HG03342 (cell line): ENCODE measurements around the gene ARHGAP24.
A peak's percentile ranks its signal among the peaks of the same experiment; 100 is the strongest.
"Not testable (repeated sequence)": the region's sequence is repeated elsewhere in the genome, so short reads cannot be mapped to it uniquely, and the experiment has no call there.

ENCODE experiments used
- ATAC-seq: cut with Tn5 transposase; IDR thresholded peaks from one replicate; pipeline ENCODE4 v1.9.1; 2021; ENCODE audit warnings: mild to moderate bottlenecking, moderate library complexity; ENCODE audit not compliant: unreplicated experiment

The ARHGAP24 gene

DNA sequence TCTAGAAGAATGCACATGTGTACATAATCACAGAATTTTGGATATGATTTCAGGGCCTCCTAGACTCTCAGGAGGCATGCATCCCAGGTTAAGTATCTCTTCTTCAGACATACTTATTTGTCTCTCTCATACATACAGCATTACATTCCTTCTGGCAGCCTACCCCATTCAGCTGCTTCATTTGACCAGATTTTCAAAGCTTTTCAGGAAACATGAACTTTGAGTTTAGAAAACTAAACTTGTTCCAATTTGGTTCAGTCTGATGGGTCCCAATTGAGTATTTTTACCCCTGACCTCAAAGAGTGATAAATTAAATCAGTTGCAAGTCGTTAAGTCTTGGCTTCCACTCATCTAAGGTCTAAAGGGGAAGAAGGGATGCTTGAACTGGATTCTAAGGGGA lies 330.9 kb downstream of the ARHGAP24 start:
- ATAC-seq: no peak

DNA sequence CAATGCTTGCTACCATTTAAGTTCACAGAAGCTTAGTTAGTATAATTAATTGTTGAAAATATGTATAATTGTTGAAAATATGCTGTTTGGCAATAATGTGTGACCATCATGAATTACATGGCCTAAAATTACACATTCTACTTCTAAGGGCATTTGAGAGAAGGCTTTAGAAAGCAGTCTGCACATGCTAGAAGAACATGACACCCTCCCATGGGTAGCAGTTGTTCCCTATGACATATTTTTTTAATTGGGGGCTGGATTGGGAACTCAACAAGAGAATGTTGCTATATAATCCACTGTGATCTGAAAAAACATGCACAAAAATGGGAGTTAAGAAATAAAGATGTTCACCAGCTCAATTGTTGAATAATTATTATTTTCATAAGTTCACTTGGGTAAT lies 331.4 kb downstream of the ARHGAP24 start:
- no peak for ATAC-seq

DNA sequence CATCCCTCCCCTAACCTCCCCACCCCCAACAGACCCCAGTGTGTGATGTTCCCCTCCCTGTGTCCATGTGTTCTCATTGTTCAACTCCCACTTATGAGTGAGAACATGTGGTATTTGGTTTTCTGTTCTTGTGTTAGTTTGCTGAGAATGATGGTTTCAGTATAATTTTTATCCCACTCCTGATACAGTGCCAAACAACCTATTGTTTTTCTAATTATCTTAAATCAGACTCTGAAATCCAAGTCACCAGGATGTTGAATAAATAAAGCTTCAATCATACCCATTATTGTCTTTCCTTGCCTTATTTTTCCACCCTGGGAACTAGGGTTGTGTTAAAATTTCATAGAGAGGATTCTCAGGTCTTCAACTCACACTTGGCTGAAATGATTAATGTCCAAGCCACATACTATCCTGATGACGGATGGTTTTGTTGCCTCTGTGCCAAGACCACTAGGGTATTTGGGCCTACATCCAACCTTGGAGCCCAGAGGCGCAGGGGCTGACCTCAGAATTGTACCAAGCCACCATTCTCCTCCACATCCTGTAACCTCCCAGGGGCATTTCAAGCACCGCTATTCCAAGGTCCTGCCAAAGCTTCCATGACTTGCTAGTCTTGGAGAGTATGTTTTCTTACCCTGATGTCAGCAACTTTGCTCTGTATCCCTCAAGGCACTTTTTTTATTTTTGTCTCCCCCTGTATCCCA lies 332.4 kb downstream of the ARHGAP24 start:
- ATAC-seq: no peak

DNA sequence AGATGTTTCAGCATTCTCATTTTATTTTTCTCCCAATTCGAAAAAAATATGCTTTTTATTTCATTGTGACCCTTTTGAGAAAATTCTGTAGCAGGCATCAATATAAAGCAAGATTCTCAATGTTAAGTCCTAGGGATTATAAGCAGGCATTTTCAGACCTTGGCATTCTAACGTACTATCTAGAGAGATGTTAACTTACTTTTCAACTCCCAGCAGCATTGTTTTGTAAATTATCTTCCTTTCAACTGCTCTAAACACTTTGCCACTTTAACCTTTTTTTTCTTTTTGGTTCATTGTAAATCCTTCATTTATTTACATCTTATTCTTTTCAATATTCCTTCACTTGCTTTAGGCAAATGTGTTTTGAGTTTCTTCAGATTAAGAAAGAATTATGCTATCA lies 333.2 kb downstream of the ARHGAP24 start:
- ATAC-seq: no peak

DNA sequence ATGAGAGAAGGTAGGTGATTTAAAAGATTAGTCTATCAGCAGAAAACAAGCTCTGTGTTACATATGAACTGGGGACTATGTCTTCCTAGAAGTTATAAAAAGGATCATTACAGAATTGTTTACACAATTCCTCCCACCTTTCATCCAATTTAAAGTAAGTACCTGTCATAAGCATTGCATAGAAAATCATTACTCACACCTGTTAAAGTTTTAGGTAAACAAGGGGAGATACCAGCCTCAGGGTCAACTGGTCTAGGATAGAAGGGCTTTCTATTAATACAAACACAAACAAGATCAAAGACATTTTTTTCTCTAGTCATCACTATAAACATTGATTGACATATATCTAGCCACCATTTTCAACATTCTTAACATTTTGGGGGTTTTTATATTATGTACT lies 333.9 kb downstream of the ARHGAP24 start:
- no peak for ATAC-seq

DNA sequence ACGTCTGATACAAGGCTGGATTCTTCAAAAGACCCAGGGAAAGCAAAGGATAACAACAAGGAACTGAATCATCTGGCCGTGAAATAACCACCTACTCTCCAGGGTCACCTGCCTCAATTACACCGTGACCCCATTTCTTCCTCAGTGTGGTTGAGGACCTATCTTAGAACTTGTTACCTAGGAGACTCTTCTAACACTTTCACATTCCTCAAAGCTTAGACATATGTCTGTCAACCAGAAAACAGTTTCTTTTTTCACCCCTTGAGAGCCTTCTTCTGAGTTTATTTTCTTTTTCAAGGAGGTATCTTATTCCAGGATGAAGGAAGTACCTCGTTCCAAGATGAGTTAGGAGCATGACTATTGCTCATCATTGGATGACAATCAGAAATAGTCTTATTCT lies 337.8 kb downstream of the ARHGAP24 start:
- peak; percentile 44 for ATAC-seq

DNA sequence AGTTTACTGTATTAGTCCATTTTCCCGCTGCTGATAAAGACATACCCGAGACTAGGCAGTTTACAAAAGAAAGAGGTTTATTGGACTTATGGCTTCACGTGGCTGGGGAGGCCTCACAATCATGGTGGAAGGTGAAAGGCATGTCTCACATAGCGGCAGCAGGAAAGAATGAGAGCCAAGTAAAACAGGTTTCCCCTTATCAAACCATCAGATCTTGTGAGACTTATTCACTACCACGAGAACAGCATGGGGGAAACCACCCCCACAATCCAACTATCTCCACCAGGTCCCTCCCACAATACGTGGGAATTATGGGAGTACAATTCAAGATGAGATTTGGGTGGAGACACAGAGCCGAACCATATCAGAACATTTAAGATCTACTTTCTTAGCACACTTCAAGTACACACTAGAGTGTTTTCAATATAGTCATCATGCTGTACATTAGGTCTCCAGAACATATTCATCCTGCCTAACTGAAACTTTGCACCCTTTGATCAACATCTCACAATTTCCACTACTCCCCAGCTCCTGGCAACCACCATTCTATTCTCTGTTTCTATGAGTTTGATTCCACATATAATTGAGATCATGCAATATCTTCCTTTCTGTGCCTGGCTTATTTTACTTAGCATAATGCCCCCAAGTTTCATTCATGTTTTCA lies 341.0 kb downstream of the ARHGAP24 start:
- ATAC-seq: no peak

DNA sequence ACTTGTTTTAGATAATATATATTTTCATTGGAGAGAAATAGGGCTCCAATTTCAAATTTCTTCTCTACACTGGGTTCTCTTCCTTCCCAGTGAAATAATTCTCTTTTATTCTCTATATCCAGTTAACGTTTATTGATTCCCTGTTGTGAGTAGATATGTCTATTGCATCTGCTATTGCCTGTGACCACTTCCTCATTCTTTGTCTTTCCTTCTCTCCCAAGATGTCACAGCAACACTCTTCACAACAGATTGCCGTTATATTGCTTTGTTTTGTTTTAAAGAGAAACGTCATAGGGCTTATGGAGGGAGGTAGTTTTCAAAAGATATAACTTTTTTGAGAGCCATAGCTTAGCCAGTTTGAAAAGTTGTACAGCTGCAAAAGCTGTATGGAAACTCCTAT lies 343.8 kb downstream of the ARHGAP24 start:
- no peak for ATAC-seq

DNA sequence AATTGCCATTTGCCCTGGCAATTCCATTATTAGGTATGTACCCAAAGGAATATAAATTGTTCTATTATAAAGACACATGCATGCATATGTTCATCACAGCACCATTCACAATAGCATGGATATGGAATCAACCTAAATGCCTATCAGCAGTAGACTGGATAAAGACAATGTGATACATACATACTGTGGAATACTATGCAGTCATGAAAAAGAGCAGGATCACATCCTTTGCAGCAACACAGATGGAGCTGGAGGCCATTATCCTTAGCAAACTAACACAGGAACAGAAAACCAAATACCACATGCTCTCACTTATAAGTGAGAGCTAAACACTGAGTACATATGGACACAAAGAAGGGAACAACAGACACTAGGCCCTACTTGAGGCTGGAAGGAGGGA lies 345.2 kb downstream of the ARHGAP24 start:
- ATAC-seq: not testable (repeated sequence)

DNA sequence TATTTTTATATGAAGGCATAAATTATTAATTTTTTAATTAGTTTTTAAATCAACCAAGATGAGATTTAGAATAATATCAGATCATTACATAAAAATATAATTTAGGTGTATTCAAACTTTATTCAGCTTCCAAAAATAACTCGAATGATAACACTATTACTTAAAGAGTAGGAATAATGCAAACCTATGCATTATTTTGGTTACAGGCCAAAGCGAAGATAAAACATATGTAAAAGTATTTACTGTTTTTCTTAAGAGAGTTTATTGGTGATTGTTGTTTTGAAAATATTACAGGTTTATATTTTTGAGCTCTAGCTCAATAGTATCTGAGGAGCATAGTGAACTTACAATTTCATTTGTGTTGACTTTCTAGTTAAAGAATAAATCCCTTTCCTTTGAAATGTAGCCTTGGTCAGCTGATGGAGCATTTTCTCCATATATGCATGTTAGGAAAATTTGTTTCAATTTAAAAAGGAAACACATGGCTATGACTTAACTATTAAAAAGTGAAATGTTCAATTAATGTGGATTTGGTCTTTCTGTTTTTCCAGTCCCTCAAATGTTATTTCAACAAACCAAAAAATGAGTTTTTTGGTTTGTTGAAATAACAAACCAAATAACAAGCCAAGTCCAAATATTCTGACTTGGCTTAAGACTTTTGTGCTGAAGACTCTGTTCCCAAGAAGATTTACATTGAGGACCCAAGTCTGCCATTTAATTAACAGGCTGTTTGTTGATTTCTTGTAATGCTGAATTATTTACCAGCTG lies 346.9 kb downstream of the ARHGAP24 start:
- no peak for ATAC-seq

DNA sequence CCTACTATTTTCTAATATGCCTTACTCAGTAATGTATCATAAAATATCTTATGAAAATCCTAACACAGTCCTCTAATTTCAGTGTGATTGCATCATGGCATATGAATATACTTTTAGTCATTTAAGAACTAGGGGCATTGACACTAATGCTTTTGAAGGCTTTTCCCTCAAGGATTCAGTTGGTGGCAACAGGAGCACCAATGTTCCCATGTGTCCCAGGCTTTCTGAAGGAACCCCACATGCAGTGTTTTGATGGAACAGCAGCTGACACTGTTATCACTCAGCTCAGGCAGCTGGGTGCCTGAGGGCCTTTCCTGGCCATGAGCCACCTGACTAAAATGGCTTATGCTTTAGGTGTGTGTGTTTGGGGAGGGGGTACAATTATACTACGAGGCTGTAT lies 348.3 kb downstream of the ARHGAP24 start:
- no peak for ATAC-seq

DNA sequence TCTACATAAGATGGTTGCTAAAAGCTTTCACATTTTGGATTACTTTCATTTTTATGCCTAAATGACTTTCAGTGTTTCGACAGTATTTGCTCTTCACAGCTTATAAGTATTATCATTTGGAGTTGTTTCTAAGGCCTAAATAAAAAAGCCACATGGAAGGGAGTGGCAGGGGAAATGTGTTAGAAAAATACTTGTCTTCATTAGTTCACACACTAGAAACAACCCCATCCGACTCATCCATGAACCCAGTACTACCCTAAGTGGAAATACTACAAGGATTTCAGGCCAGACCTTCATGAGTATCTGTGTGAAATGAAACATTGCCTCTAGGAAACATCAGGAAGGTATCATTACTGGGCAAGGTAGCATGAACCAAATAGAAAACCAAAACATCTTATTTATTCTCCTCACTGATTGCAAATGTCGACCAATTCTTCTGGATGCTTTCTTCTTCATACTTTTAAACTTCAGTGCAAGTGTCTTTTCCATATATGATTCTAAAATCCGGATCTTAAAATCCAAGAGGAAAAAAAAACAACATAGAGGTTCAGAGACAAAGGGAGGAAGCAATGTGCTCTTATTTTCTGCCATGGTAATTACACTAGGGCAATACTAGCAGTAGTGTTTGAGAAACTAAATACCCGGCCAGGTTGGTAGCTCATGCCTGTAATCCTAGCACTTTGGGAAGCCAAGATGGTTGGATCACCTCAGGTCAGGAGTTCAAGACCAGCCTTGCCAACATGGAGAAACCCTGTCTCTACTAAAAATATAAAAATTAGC lies 349.4 kb downstream of the ARHGAP24 start:
- ATAC-seq: no peak

DNA sequence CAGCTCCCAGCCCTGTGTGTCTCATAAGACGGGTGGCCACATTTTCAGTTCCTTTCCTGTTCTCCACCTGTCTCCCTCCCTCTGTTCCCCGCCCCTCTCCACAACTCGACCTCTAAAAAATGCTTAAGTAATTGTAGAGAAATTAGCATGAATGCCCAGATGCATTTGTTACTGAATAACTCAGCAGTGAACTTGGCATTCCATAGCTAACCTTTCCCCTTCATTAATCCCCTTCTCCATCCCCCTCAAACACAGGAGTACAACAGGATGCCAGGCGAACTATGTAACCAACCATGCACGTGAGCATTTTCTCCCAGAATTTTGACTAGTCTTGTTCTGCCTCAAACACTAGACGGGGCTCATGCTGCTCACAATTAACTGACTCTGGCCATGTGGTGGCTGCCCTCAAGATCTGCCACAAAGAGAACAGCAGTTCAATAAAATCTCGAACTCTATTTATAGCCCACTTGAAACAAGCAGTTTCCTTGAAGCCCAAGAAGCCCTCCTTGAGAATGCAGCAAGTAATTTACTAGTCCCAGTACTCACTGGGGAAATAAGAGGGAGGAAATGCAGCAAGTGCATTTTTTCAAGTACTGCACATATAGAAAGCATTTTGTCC lies 351.2 kb downstream of the ARHGAP24 start:
- ATAC-seq: peak; percentile 58

DNA sequence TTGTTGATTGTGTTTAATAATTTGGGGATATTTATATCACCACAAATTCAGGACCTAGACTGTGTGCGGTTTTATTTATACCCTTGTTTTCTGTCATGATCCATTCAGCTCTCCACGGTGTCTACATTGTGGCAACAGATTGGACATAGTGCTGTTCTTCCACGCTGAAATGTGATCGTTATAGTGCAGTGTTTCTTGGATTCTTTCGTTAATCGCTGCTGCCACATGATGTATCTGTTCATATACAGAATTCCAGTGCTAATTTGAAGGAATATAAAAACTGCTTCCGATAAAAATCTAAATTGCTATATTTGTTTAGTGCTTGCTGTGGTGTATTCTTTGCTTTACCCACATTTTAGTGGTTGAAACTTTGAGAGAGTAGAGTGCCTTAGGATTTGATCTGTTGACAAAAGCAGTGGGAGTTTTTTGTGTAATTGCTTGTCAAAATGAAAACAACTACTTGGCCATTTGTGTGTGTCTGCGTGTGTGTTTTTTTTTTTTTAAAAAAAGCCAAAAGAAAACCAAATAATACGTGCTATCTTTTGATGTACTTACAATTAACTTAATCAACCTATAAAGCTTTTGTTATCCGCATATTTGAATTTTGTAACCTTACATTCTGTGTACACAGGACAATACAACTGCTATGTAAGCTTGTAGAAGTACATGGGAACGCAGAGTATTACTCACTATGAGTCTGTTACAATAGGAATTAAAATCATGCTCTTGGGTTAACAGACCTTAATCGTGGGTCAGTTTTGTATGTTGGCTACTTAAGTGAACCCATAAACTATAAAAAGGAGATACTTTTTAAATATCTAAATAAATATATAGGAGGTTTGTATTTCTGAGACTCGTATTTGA lies 353.3 kb downstream of the ARHGAP24 start:
- no peak for ATAC-seq

DNA sequence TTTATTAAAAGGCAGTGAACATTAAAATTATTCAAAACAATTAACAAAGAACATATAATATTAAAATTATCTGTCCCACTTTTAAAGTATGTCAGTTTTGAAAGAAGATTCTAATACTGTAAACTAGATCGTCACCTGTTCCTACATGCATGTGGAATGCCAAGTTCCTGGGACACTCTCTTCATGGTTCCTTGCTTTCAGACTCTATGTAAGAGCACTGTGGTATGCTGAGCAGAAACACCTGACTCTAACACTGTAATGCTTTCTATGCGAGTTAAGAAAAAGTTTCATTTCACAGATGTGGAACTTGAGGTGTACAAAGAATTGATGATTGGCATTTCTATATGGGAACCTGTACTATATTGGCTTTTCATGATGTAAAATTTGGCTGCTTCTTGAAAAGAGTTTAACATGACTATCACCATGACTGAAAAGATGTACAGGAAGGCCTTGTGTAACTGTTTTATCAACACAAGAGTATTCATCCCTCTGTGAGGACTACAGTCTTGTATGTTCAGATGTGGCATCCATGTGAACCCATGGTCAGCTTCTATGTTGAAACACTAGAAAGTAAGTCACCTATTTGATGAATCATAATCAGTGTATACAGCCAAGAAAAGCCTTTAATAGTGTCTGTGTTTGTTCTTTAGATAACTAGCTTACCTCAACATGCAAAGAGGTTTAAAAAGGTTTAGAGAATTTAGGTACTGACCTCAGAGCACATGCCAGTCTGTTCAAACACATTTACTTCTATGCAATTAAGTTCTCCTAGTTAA lies 354.5 kb downstream of the ARHGAP24 start:
- ATAC-seq: no peak

DNA sequence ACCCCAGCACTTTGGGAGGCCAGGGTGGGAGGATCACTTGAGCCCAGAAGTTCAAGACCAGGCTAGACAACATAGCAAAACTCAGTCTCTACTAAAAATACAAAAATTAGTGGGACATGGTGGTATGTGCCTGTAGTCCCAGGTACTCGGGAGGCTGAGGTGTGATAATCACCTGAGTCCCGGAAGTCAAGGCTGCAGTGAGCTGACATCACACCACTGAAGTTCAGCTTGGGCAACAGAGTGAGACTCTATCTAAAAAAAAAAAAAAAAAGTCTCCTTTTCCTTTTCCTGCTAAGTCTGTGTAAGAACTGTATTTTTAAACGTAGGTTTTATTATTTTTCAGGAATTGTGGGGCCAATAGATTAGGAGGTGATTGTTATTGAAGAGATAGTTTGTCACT lies 356.7 kb downstream of the ARHGAP24 start:
- no peak for ATAC-seq

DNA sequence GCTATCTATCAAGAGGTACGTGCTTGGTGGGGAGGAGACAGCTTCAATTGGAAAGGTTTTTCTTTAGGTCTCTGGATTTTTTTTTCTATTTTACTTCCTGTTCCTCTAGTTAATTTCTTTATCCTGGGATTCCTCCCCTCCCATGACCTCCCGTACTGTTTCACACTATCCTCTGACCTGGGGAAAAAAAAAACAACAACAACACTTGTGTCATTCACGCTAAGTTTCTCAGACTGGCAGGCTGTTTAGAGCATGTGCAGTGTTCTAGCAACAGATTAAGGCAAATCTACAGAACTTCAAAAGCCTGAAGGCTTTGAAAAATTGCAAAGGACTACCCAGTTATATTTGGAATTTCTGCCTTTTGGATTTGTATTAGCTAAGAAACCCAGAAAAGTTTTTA lies 358.4 kb downstream of the ARHGAP24 start:
- ATAC-seq: no peak

DNA sequence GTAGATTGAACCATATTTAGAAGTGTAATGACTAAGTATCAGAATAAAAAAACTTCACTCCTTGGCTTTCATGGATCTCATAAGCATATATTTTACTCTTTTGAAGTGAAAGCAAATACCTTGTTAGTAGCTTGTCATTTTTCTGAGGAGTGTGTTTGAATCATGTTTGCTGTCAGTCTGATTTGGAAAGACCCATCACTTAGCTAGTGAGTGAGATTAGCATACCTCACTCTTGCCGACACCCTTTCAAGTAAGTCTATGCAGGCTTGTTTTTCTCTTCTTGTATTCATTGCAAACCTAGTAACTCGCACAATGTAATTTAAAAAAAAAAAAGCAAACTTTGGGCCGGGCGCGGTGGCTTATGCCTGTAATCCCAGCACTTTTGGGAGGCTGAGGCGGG lies 360.0 kb downstream of the ARHGAP24 start:
- ATAC-seq: no peak
